B cell (primary cell): ENCODE data around the gene ABCC1.

Source experiments
- EZH2 ChIP-seq: IDR thresholded peaks from 2 replicates; pipeline ENCODE4 v1.6.1; 2012; ENCODE audit warnings: borderline replicate concordance, low read depth, mild to moderate bottlenecking, moderate library complexity, low read length; ENCODE audit not compliant: insufficient read depth, poor library complexity, severe bottlenecking
- TF ChIP-seq, protein P1 (sequence below): fragments of 200-600 bp; IDR thresholded peaks from one replicate; pipeline ENCODE4 v1.8.0; 2022; ENCODE audit warnings: antibody characterized with exemption, mild to moderate bottlenecking

DNA sequence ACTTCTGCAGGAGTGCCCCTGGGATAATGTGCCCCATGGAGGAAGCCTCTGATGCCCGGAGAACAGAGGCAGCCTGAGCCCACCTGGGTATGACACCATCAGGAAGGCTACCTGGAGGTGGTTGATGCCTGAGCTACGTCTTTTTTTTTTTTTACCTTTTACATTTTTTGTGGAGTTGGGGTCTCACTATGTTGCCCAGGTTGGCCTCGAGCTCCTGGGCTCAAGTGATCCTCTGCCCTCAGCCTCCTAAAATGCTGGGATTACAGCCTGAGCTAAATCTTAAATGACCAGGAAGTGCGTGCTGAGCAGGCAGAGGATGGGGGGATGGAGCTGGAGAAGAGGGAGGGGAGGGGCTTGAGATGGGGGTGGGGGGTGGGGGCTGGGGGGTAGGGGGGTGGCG lies 241.1 kb downstream of the ABCC1 start:
- TF ChIP-seq, protein P1, sequence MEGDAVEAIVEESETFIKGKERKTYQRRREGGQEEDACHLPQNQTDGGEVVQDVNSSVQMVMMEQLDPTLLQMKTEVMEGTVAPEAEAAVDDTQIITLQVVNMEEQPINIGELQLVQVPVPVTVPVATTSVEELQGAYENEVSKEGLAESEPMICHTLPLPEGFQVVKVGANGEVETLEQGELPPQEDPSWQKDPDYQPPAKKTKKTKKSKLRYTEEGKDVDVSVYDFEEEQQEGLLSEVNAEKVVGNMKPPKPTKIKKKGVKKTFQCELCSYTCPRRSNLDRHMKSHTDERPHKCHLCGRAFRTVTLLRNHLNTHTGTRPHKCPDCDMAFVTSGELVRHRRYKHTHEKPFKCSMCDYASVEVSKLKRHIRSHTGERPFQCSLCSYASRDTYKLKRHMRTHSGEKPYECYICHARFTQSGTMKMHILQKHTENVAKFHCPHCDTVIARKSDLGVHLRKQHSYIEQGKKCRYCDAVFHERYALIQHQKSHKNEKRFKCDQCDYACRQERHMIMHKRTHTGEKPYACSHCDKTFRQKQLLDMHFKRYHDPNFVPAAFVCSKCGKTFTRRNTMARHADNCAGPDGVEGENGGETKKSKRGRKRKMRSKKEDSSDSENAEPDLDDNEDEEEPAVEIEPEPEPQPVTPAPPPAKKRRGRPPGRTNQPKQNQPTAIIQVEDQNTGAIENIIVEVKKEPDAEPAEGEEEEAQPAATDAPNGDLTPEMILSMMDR = no peak
- TF ChIP-seq EZH2 = no peak
